HepG2 (cell line): ENCODE measurements around the gene CCDC142. TPM values are rescaled to one million over a fixed set of nuclear protein-coding genes. Genes with fewer than 3 reads are reported as not detected.

Experiments
- FOSL1 ChIP-seq: sonication (generic); formaldehyde crosslinking; IDR thresholded peaks from 2 replicates; pipeline ENCODE4 v1.9.0; 2021; ENCODE audit warnings: missing genetic modification reagents, borderline replicate concordance
- FOXP1 ChIP-seq, 2 experiments: fragments of 450-650 bp in 1 of 2; IDR thresholded peaks; 2 replicates each; pipeline ENCODE4 v1.6.1; 2017 to 2018; ENCODE audit warnings: antibody characterized with exemption in 1 of 2
- GABPA ChIP-seq, 2 experiments: IDR thresholded peaks; 2 replicates each; pipeline ENCODE4 v1.6.1; 2011 to 2016; ENCODE audit warnings: low read depth in 2 of 2, low read length in 1 of 2, missing biosample characterization in 1 of 2, missing genetic modification characterization in 1 of 2
- MNT ChIP-seq: fragments of 450-650 bp; IDR thresholded peaks from 2 replicates; pipeline ENCODE4 v1.6.1; 2016
- MZF1 ChIP-seq: sonication (generic); formaldehyde crosslinking; IDR thresholded peaks from 2 replicates; pipeline ENCODE4 v1.8.1; 2023; ENCODE audit warnings: mild to moderate bottlenecking, missing genetic modification reagents, borderline replicate concordance
- PATZ1 ChIP-seq: sonication (generic); formaldehyde crosslinking; IDR thresholded peaks from 2 replicates; pipeline ENCODE4 v1.4.0; 2020; ENCODE audit warnings: missing genetic modification reagents
- POGZ ChIP-seq: sonication (generic); formaldehyde crosslinking; IDR thresholded peaks from 2 replicates; pipeline ENCODE4 v1.4.0; 2020; ENCODE audit warnings: mild to moderate bottlenecking, missing genetic modification reagents
- SOX6 ChIP-seq, 2 experiments: fragments of 450-650 bp in 1 of 2; sonication (generic) in 1 of 2; formaldehyde crosslinking in 1 of 2; IDR thresholded peaks; 2 replicates each; pipeline versions ENCODE4 v1.4.0 to v1.6.1; 2017 to 2020; ENCODE audit warnings: antibody characterized with exemption in 1 of 2, mild to moderate bottlenecking in 1 of 2, missing genetic modification reagents in 1 of 2
- SP5 ChIP-seq: IDR thresholded peaks from 2 replicates; pipeline ENCODE4 v1.6.1; 2016; ENCODE audit warnings: low read depth, borderline replicate concordance
- SRSF1 ChIP-seq: fragments of 200-400 bp; formaldehyde crosslinking; optimal IDR thresholded peaks from 2 replicates; pipeline ENCODE3; 2017; ENCODE audit warnings: mild to moderate bottlenecking, low read depth, low read length, moderate library complexity
- TAF1 ChIP-seq: sonication (generic); formaldehyde crosslinking; IDR thresholded peaks from 2 replicates; pipeline ENCODE4 v1.4.0; 2020; ENCODE audit warnings: missing genetic modification reagents
- ZNF337 ChIP-seq: sonication (generic); formaldehyde crosslinking; IDR thresholded peaks from 2 replicates; pipeline ENCODE4 v1.5.1; 2020; ENCODE audit warnings: missing genetic modification reagents, low read depth, mild to moderate bottlenecking, borderline replicate concordance
- ZNF512 ChIP-seq: sonication (generic); formaldehyde crosslinking; IDR thresholded peaks from 2 replicates; pipeline ENCODE4 v1.4.0; 2020; ENCODE audit warnings: mild to moderate bottlenecking, missing genetic modification reagents
- ZNF7 ChIP-seq: IDR thresholded peaks from 2 replicates; pipeline ENCODE4 v1.6.1; 2016; ENCODE audit warnings: missing biosample characterization, missing genetic modification reagents
- ZNF781 ChIP-seq: sonication (generic); formaldehyde crosslinking; IDR thresholded peaks from 2 replicates; pipeline ENCODE4 v1.5.1; 2020; ENCODE audit warnings: borderline replicate concordance, mild to moderate bottlenecking, missing genetic modification reagents; ENCODE audit errors: not compliant biosample characterization
- ZSCAN20 ChIP-seq: sonication (generic); formaldehyde crosslinking; IDR thresholded peaks from 2 replicates; pipeline ENCODE4 v1.4.0; 2020; ENCODE audit warnings: missing genetic modification reagents, mild to moderate bottlenecking, borderline replicate concordance
- polyA plus RNA-seq, 8 experiments: library from polyadenylated mRNA; depleted of rRNA in 3 of 8; stranded (reverse) in 7 of 8; unstranded in 1 of 8; fragments of >200 nt; fragmentation: Illumina TruSeq in 4 of 8; extraction: Trizol in 4 of 8; gene quantifications; 2 replicates each; pipeline versions ENCODE4 v1.2.1 to v1.2.3, GENCODE V29; 2011 to 2016; ENCODE audit warnings: low read depth in 4 of 8, missing spikeins in 1 of 8, mixed read lengths in 1 of 8; ENCODE audit not compliant: insufficient read depth in 1 of 8
- total RNA-seq, 5 experiments: library from RNA; depleted of rRNA; stranded (reverse); fragments of >200 nt; fragmentation: Illumina TruSeq; extraction: Trizol; gene quantifications; 2 replicates each; pipeline ENCODE4 v1.2.3, GENCODE V29; 2016; ENCODE audit warnings: low read depth in 1 of 5
- TF ChIP-seq, protein P1 (sequence below): sonication (generic); formaldehyde crosslinking; IDR thresholded peaks from 2 replicates; pipeline ENCODE4 v1.9.0; 2022; ENCODE audit warnings: low read depth, missing genetic modification reagents
- TF ChIP-seq, protein P2 (sequence below): sonication (generic); formaldehyde crosslinking; IDR thresholded peaks from 2 replicates; pipeline ENCODE4 v1.5.0; 2020; ENCODE audit warnings: mild to moderate bottlenecking, missing genetic modification reagents

The CCDC142 gene
- total and polyA plus RNA-seq, 2 of the 13 experiments (the other 11 are each of a cell fraction or from before 2014, with no cell fraction given) = 14.7 to 30.4 TPM

GRCh38 chr2:74457549-74458131 is 25.2 kb downstream of the CCDC142 start (continued):
- TF ChIP-seq, protein P1, sequence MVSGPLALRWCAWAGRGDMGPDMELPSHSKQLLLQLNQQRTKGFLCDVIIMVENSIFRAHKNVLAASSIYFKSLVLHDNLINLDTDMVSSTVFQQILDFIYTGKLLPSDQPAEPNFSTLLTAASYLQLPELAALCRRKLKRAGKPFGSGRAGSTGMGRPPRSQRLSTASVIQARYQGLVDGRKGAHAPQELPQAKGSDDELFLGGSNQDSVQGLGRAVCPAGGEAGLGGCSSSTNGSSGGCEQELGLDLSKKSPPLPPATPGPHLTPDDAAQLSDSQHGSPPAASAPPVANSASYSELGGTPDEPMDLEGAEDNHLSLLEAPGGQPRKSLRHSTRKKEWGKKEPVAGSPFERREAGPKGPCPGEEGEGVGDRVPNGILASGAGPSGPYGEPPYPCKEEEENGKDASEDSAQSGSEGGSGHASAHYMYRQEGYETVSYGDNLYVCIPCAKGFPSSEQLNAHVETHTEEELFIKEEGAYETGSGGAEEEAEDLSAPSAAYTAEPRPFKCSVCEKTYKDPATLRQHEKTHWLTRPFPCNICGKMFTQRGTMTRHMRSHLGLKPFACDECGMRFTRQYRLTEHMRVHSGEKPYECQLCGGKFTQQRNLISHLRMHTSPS (CRISPR knock-in tag) = no peak
- peak; percentile 97 for TF ChIP-seq PATZ1 (CRISPR knock-in tag)
- peak; percentile 75; the same call in 1 of the 2 replicates for TF ChIP-seq ZSCAN20 (CRISPR knock-in tag)
- TF ChIP-seq, protein P2, sequence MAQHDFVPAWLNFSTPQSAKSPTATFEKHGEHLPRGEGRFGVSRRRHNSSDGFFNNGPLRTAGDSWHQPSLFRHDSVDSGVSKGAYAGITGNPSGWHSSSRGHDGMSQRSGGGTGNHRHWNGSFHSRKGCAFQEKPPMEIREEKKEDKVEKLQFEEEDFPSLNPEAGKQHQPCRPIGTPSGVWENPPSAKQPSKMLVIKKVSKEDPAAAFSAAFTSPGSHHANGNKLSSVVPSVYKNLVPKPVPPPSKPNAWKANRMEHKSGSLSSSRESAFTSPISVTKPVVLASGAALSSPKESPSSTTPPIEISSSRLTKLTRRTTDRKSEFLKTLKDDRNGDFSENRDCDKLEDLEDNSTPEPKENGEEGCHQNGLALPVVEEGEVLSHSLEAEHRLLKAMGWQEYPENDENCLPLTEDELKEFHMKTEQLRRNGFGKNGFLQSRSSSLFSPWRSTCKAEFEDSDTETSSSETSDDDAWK = no peak
- no peak for TF ChIP-seq MNT
- TF ChIP-seq FOXP1 (IDR thresholded peaks at IDR 0.05) = no peak
- 0 out of 2 replicates have a peak, but pooled peaks have one; percentile 3 for TF ChIP-seq FOXP1 (CRISPR knock-in tag; IDR thresholded peaks at IDR 0.05)
- peak; percentile 66 for TF ChIP-seq SP5 (CRISPR knock-in tag)
- TF ChIP-seq TAF1 = no peak; the same call in none of the 2 replicates
- TF ChIP-seq ZNF781 (CRISPR knock-in tag) = peak; percentile 62
- no peak for TF ChIP-seq SRSF1
- no peak for TF ChIP-seq GABPA (IDR thresholded peaks at IDR 0.05; ENCODE audit: low read depth, low read length)
- TF ChIP-seq GABPA (CRISPR knock-in tag; IDR thresholded peaks at IDR 0.05; ENCODE audit: low read depth) = no peak; the same call in 1 of the 2 replicates
- no peak for TF ChIP-seq ZNF512 (CRISPR knock-in tag)
- TF ChIP-seq ZNF337 = peak; percentile 11; the same call in 1 of the 2 replicates
- TF ChIP-seq ZNF7 (CRISPR knock-in tag) = no peak
- no peak for TF ChIP-seq POGZ (CRISPR knock-in tag)
- TF ChIP-seq SOX6 (IDR thresholded peaks at IDR 0.05) = no peak
- TF ChIP-seq SOX6 (CRISPR knock-in tag; IDR thresholded peaks at IDR 0.05) = no peak
- TF ChIP-seq FOSL1 (CRISPR knock-in tag) = no peak
- no peak for TF ChIP-seq MZF1 (CRISPR knock-in tag)
